NCI-H1417 treated with DMSO at 0.1 percent for 48 hours (cell line): Measurements from ENCODE around the gene MYO18B.

Experiments
- DNase-seq: peaks from one replicate; lab custom pipeline; 2025; lab: John Stamatoyannopoulos, UW

The MYO18B gene

DNA sequence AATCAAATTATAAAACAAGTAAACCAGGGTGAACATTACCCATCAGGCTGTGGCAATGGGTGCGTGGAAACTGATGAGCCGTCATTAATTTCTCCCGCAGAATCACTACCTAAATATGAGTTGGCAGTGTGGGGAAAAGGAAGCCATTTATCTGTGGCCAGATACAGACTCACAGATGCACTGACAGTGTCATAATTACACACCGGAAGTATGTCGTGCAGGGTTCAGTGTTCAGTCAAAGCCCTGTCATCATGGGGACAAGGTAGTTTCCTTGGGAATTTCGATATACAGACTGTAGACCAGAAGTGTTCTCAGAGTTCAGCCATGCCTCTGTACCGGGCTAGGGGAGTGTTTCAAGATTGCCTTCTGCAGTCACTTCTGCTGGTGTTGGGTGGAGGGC is 308.1 kb downstream of the MYO18B start:
- DNase-seq, result no peak

DNA sequence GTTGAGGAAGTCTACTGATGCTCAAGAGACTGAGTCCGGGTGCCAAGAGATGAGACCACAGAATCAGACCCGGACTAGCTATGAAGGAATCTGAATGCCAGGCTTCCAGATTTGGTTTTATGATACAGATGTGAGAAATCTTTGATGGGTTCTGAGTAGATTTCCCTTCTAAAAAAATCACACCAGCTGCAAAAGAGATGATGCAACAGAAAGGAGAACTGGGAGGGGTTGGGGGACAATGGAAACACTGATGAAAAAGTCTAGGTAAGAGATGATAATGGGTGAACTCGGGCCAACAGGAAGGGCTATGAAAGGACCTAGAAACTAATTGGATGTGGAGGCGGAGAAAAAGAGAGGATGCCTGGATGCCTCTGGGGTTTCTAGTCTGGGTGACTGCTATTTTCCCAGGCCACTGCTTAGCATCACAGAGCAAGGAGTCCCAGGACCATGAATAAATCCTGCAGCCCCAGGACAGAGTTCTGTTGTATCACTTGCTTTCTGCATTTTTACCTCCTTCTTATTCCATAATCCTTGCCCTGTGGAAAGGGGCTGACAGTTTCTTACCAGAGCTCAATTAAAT is 311.8 kb downstream of the MYO18B start:
- no peak for DNase-seq

DNA sequence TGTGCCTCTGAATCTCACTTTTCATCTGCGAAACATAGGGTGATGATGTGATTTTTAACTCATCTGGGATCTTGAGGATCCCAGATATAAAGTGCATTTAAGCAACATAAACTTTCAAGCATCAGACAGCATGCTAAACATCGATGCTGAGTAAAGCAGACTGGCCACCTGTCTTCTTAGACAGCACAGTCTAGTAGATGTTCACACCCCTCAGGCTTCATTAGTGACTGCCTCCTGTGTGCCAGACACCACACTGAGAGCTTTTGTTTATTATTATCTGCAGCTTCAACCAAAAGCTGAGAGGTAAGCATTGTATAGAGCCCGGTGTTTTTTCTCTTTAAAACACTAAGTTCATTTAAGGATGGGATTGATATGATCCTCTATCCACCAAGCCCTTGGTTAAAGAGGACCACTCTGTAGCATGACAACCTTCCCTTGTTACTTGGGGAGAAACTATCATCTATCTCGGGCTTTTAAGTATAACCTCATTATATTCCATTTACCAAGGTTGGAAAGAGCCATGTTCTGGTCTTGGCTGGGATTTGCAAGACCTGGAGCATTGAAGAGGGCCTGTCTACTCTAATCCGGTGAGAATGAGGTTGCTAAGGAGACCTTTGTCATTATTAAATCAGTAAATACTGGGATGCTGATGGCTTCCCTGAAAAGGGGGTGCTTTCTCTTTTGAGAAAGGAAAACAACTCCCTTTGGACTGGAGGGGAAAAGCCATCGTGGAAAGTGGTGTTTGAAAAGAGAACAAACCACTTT is 313.0 kb downstream of the MYO18B start:
- DNase-seq, result no peak

DNA sequence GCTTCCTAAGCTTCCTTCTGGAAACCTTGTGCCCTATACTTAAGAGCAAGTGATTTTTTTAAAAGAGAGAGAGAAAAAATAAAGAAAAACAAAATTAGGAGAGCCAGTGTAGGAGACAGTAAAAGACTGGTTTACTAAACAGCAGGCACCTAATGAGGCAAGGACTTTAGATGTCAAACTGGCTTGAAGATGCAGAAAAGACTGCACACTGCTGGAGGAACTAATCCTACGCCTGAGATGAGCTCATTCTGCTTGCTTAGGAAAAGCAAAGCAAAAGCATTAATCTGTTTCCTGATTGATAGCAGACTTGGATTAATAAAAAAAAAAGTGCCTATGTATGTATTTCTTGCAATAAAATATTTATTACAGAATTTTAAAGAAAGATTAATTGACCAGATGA is 313.7 kb downstream of the MYO18B start:
- DNase-seq, result no peak

DNA sequence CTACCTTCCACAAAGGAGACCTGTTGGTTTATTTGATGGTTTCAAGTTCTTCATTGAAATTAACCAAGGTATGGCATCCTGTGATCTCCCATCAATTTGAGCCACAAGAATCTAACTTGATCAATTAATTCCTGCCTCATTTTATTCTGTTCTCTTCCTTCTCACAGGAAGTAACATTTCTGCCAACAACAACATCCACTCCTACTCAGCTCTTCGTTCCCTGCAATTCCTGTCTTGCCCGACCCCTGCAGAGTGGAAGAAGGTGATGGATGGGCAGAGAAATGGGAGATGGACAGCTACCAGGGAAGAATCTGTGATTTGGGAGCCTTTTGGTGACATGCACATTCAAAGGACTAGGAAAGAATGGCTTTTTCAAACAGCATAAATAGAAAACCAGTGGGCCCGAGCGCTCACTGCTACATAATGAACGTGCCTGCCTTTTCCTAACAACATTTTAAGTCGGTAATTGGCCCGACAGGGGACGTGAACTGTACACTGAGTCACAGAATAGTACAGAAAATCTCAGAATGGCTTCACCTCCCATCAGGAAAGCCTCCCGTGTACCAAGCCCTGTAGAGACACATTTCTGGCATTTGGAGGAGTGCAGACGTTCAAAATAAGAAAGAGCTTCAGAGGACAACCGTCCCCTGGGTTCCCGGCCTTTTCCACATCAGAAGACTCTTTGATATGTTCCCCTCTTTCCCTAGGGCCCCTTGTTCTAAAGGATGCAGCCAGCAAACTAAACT is 314.6 kb downstream of the MYO18B start:
- no peak for DNase-seq

DNA sequence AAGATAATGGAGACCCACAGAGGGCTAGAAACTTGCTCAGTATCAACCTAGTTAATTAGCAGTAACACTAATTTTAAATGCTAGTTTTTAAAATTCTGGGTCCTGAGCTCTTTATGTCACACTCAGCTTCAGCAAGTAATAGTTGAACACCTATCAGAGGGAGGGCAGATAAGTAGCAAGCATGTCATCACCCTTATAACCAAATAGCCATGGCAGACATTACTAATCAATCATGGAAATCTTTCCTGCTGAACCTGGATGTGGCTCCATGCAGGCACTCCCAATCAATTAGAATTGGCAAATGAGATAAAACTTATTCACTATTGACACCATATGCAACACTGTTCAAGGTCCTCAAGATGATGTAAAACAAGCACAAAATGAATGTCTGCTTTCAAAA is 315.7 kb downstream of the MYO18B start:
- DNase-seq, result no peak

DNA sequence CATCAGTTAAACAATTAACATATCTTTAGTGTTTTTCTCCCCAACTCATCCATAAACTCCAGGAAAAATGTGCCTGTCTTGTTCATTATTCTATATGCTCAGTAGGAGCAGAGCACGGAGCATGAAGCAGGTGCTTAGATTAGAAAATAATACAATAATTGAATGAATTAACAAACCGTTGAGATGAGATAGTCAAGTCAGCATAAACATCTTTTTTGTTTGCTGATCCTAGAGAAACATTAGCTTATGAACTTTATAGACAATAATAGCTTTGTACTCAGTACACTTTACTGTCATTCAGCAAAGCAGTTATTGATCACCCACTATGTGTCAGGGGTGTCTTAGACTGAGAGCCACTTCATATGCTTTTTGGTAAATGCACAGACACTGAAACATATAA is 322.1 kb downstream of the MYO18B start:
- no peak for DNase-seq

DNA sequence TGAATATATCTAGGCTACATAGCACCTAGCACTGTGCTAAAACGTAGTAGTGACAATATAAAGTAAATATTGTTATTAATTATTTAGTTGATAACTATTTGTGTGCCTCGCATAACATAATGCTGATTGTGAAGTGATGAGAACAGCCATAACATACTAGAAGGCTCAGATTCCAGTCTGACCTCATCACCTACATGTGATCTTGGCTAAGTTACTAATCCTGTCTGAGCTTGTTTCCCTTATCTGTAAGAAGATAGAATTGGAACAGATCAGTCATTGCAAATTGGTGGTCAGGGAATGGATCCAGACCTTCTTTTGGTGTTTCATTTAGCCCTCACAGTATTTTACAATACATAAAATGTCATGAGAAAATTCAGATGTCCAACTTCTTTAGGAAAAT is 323.9 kb downstream of the MYO18B start:
- no peak for DNase-seq

DNA sequence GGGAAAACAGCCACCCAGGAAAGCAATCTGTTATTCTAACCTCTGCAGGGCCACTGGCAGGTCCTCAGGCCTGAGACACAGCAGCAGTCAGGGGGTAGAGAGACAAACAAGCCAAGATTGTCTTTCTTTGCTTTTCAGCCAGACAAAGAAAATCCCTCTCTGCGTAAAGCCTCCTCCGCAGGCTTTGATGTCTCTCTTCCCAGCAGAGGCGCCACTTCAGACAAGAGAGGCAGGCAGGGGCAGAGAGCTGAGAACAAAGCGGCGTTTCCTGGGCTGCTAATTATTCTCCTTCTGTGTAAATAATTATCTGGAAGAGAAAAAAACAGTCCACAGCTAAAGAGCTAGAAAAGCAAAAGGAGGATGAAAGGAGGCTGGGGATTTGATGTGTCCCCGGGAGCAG is 324.5 kb downstream of the MYO18B start:
- DNase-seq, result peak; percentile 65

DNA sequence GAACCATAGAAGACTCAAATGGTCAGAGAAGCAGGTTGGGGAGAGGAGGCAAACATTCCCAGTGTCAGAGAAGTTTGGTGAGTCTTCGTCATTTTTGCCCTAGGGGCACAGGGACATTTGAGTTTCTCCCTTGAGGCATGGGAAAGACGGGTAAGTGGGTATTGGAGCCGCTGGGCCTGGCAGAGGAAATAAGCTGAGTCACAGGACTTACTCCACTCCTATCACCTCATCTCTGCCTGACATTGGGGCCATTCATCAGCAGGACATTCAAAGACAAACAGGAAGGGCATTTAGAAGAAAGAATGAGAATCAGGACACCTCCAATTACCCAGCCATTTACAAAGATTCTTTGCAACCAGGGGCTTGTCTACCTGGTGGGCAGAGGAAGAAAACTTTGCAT is 326.6 kb downstream of the MYO18B start:
- no peak for DNase-seq

DNA sequence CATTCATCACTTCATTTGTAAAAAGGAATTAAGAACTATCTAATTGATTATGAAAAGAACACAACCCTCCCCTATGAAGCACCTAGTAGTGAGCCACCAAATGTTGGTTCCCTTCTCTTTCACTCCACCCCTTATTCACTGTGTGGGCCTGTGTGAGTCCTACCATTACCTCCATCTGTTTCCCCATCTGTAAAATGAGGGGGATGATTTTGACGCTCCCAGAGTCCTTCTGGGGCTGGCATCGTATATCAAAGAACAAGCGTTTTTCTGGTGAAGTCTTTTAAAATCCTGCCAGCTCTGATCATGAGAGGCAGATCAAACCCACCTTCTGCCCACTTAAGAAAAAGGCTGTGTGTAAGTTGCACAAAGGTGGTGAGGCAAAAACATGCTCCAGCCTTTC is 330.6 kb downstream of the MYO18B start:
- DNase-seq, result no peak

DNA sequence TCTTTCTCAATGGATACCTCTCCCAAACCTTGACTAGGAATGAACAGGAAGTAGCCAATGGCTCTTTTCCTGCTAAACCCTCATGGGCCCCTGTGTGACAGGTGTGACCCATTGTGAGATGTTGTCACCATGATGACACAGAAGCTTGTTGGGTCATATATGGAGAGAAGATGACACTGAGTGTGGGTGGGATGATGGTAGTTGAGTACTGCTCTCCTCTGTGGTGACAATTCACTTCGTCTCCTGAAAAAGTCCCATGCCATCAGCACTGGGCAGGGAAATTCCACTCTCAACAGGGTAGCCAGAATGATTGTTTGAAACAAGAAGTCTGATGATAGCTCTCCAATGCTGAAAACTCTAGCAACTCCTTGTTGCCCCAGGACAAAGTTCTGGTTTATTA is 333.3 kb downstream of the MYO18B start:
- DNase-seq, result no peak

DNA sequence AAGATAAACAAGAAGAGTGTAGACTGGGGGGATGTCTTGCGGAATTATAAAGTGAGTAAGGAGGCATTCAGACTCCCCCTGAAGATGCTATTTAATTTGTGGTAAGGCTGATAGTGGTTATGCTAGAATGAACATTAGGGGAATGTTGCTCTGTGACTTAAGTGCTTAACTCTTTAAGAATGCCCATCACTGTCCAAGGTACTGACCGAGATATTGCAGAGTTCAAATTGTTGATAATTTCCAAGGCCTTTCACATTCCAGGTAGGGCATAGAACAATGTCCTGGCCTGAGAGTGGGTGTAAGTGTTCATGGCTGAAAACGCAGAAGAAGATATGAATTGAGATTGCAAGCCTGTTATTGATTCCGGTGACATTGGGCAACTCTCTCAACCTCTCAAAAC is 337.0 kb downstream of the MYO18B start:
- DNase-seq, result no peak
